PFSK-1 (cell line): ENCODE results near the gene CD81.

Experiments used
- FOXP2 ChIP-seq: optimal IDR thresholded peaks from 2 replicates; pipeline ENCODE3; 2011; ENCODE audit warnings: borderline replicate concordance, control low read depth, inconsistent platforms; ENCODE audit not compliant: insufficient read depth; ENCODE audit errors: extremely low read length, extremely low read depth
- POLR2AphosphoS5 ChIP-seq: IDR thresholded peaks from 2 replicates; pipeline ENCODE4 v1.6.1; 2012; ENCODE audit warnings: low read depth, mild to moderate bottlenecking, control low read depth, low read length, moderate library complexity
- REST ChIP-seq, 2 experiments: IDR thresholded peaks; 2 replicates each; pipeline versions ENCODE4 v1.6.1 to v1.8.0; 2011 to 2012; ENCODE audit warnings: low read depth in 2 of 2, low read length in 2 of 2, control low read depth in 1 of 2, inconsistent platforms in 1 of 2, mild to moderate bottlenecking in 1 of 2, moderate library complexity in 1 of 2; ENCODE audit not compliant: insufficient read depth in 1 of 2
- SIN3A ChIP-seq: IDR thresholded peaks from 2 replicates; pipeline ENCODE4 v1.6.1; 2012; ENCODE audit warnings: mild to moderate bottlenecking, low read length, moderate library complexity, borderline replicate concordance; ENCODE audit not compliant: insufficient read depth
- TAF1 ChIP-seq: IDR thresholded peaks from 2 replicates; pipeline ENCODE4 v1.6.1; 2012; ENCODE audit warnings: low read length, control low read depth, borderline replicate concordance; ENCODE audit not compliant: insufficient read depth

GRCh38 chr11:2360081-2360642, 16.9 kb upstream of the CD81 start:
- TF ChIP-seq TAF1: no peak
- no peak for TF ChIP-seq REST (IDR thresholded peaks at IDR 0.05; ENCODE audit: insufficient read depth in 1 of 2, low read depth in 2 of 2, low read length in 2 of 2)
- no peak for TF ChIP-seq POLR2AphosphoS5
- TF ChIP-seq SIN3A: no peak
- no peak for TF ChIP-seq FOXP2
